H9 (cell line): ENCODE results near the gene MAST2. TPM values are rescaled to one million over a fixed set of nuclear protein-coding genes. Genes with fewer than 3 reads are reported as not detected.

Experiments used
- DNase-seq: peaks from one replicate; pipeline ENCODE4 v3.0.0-alpha.2; 2017
- H2AFZ ChIP-seq: one replicate; pipeline ENCODE4 v1.6.1; 2013; ENCODE audit warnings: mild to moderate bottlenecking, low read length, control low read depth, moderate library complexity
- H2AK5ac ChIP-seq: 2 replicates; pipeline ENCODE4 v1.6.1; 2013; ENCODE audit warnings: low read length, control low read depth, mixed read lengths; ENCODE audit not compliant: insufficient read length
- H2BK120ac ChIP-seq: one replicate; pipeline ENCODE4 v1.6.1; 2013; ENCODE audit warnings: low read depth, mild to moderate bottlenecking, low read length, control low read depth, inconsistent platforms; ENCODE audit not compliant: poor library complexity, severe bottlenecking
- H2BK12ac ChIP-seq: 2 replicates; pipeline ENCODE4 v1.6.1; 2013; ENCODE audit warnings: low read length, control low read depth, mixed read lengths, low read depth; ENCODE audit not compliant: insufficient read length
- H2BK15ac ChIP-seq: 2 replicates; pipeline ENCODE4 v1.6.1; 2013; ENCODE audit warnings: low read depth, low read length, control low read depth
- H2BK20ac ChIP-seq: one replicate; pipeline ENCODE4 v1.6.1; 2013; ENCODE audit warnings: low read depth, mild to moderate bottlenecking, low read length, control low read depth, inconsistent platforms; ENCODE audit not compliant: poor library complexity, severe bottlenecking
- H2BK5ac ChIP-seq: 2 replicates; pipeline ENCODE4 v1.6.1; 2013; ENCODE audit warnings: low read length, control low read depth, mixed read lengths; ENCODE audit not compliant: insufficient read length
- H3K14ac ChIP-seq: 2 replicates; pipeline ENCODE4 v1.6.1; 2013; ENCODE audit warnings: low read length, control low read depth; ENCODE audit not compliant: insufficient read depth
- H3K18ac ChIP-seq: 2 replicates; pipeline ENCODE4 v1.6.1; 2013; ENCODE audit warnings: low read depth, mild to moderate bottlenecking, mixed read lengths, low read length, control low read depth; ENCODE audit not compliant: insufficient read length
- H3K23ac ChIP-seq: 2 replicates; pipeline ENCODE4 v1.6.1; 2013; ENCODE audit warnings: low read length, control low read depth, mixed read lengths, low read depth; ENCODE audit not compliant: insufficient read length
- H3K23me2 ChIP-seq: 2 replicates; pipeline ENCODE4 v1.6.1; 2013; ENCODE audit warnings: low read depth, mild to moderate bottlenecking, mixed read lengths, low read length, control low read depth; ENCODE audit not compliant: insufficient read length, poor library complexity, severe bottlenecking
- H3K27ac ChIP-seq: 2 replicates; pipeline ENCODE4 v1.5.1; 2013; ENCODE audit warnings: low read length, control low read depth, mixed read lengths, low read depth; ENCODE audit not compliant: insufficient read length
- H3K27me3 ChIP-seq: 2 replicates; pipeline ENCODE4 v1.6.1; 2013; ENCODE audit warnings: low read length, control low read depth, inconsistent platforms; ENCODE audit not compliant: insufficient read depth
- H3K4ac ChIP-seq: 2 replicates; pipeline ENCODE4 v1.6.1; 2013; ENCODE audit warnings: low read depth, mild to moderate bottlenecking, control low read depth, inconsistent platforms, low read length, moderate library complexity
- H3K4me1 ChIP-seq: 2 replicates; pipeline ENCODE4 v1.6.1; 2013; ENCODE audit warnings: low read length, control low read depth, inconsistent platforms; ENCODE audit not compliant: insufficient read depth
- H3K4me2 ChIP-seq: 2 replicates; pipeline ENCODE4 v1.6.1; 2013; ENCODE audit warnings: low read length, control low read depth, mixed read lengths; ENCODE audit not compliant: insufficient read length, insufficient read depth
- H3K56ac ChIP-seq: 2 replicates; pipeline ENCODE4 v1.6.1; 2013; ENCODE audit warnings: low read depth, mild to moderate bottlenecking, mixed read lengths, low read length, control low read depth; ENCODE audit not compliant: insufficient read length
- H3K79me1 ChIP-seq: 2 replicates; pipeline ENCODE4 v1.6.1; 2013; ENCODE audit warnings: low read depth, mild to moderate bottlenecking, moderate library complexity, low read length, control low read depth, inconsistent platforms; ENCODE audit not compliant: insufficient read depth, poor library complexity, severe bottlenecking
- H3K79me2 ChIP-seq: 2 replicates; pipeline ENCODE4 v1.6.1; 2013; ENCODE audit warnings: low read length, control low read depth, inconsistent platforms; ENCODE audit not compliant: insufficient read depth
- H3K9ac ChIP-seq: 2 replicates; pipeline ENCODE4 v1.6.1; 2013; ENCODE audit warnings: low read length, control low read depth, mixed read lengths; ENCODE audit not compliant: insufficient read length; ENCODE audit errors: extremely low read depth
- H3K9me3 ChIP-seq: one replicate; pipeline ENCODE4 v1.6.1; 2013; ENCODE audit warnings: low read depth, low read length, inconsistent platforms; ENCODE audit not compliant: control insufficient read depth
- H3T11ph ChIP-seq: one replicate; pipeline ENCODE4 v1.6.1; 2013; ENCODE audit warnings: mild to moderate bottlenecking, low read length, control low read depth, inconsistent platforms
- H4K20me1 ChIP-seq: one replicate; pipeline ENCODE4 v1.6.1; 2013; ENCODE audit not compliant: control insufficient read depth, insufficient read length, insufficient read depth
- H4K5ac ChIP-seq: 2 replicates; pipeline ENCODE4 v1.6.1; 2013; ENCODE audit warnings: low read depth, mild to moderate bottlenecking, mixed read lengths, low read length, control low read depth; ENCODE audit not compliant: insufficient read length
- H4K8ac ChIP-seq: replicated peaks from 2 replicates; pipeline ENCODE4 v1.6.1; 2013; ENCODE audit warnings: low read length, control low read depth, mixed read lengths, low read depth; ENCODE audit not compliant: insufficient read length
- H4K91ac ChIP-seq: 2 replicates; pipeline ENCODE4 v1.6.1; 2013; ENCODE audit warnings: low read depth, mild to moderate bottlenecking, moderate library complexity, mixed read lengths, low read length, control low read depth; ENCODE audit not compliant: insufficient read length
- H3K27ac Mint-ChIP-seq, 3 experiments: 2 replicates in 2 of 3; 3 replicates in 1 of 3; pipeline ENCODE4 v1.8.0; 2020 to 2021; ENCODE audit warnings: mixed read lengths in 3 of 3, mild to moderate bottlenecking in 1 of 3, moderate library complexity in 1 of 3
- H3K27me3 Mint-ChIP-seq: 2 replicates; pipeline ENCODE4 v1.8.0; 2021; ENCODE audit warnings: low read depth, mild to moderate bottlenecking, moderate library complexity, mixed read lengths
- H3K36me3 Mint-ChIP-seq, 3 experiments: 2 replicates in 2 of 3; 3 replicates in 1 of 3; pipeline ENCODE4 v1.8.0; 2020 to 2021; ENCODE audit warnings: low read depth in 3 of 3, mixed read lengths in 3 of 3; ENCODE audit not compliant: insufficient read depth in 1 of 3
- H3K4me1 Mint-ChIP-seq, 2 experiments: 2 replicates each; pipeline ENCODE4 v1.8.0; 2020; ENCODE audit warnings: mixed read lengths in 2 of 2
- H3K4me3 Mint-ChIP-seq, 2 experiments: 2 replicates in 1 of 2; 3 replicates in 1 of 2; pipeline ENCODE4 v1.8.0; 2020 to 2021; ENCODE audit warnings: mild to moderate bottlenecking in 2 of 2, mixed read lengths in 2 of 2, moderate library complexity in 1 of 2
- H3K9me3 Mint-ChIP-seq, 2 experiments: 2 replicates in 1 of 2; 3 replicates in 1 of 2; pipeline ENCODE4 v1.8.0; 2020; ENCODE audit warnings: mild to moderate bottlenecking in 2 of 2, mixed read lengths in 2 of 2, moderate library complexity in 1 of 2
- WGBS: extraction: QIAGEN DNeasy Blood & Tissue Kit; methylation state at CpG from one replicate; pipeline ENCODE4 v1.1.7; 2013; ENCODE audit warnings: missing lambda C conversion rate, low lambda C conversion rate, mixed read lengths; ENCODE audit not compliant: insufficient read length; ENCODE audit errors: extremely low coverage; 5-methylcytosine and 5-hydroxymethylcytosine counted together
- total RNA-seq: library from RNA; stranded (reverse); gene quantifications from 2 replicates; pipeline ENCODE4 v1.2.1, GENCODE V29; 2021
- TF ChIP-seq, protein P1 (sequence below): fragments of 200-600 bp; sonication (generic); conservative IDR thresholded peaks from 3 replicates; pipeline ENCODE4 v1.8.0; 2021; ENCODE audit warnings: antibody characterized with exemption, mild to moderate bottlenecking

MAST2 gene
- total RNA-seq, 1 experiment from 2014 or later: 28.8 TPM

GRCh38 chr1:45775794-45776193, 27.6 kb upstream of the MAST2 start:
- no CpG with 5 or more reads among the region's 3 CpGs for WGBS
- H2BK15ac ChIP-seq: no peak overlapping the region
- TF ChIP-seq, protein P1, sequence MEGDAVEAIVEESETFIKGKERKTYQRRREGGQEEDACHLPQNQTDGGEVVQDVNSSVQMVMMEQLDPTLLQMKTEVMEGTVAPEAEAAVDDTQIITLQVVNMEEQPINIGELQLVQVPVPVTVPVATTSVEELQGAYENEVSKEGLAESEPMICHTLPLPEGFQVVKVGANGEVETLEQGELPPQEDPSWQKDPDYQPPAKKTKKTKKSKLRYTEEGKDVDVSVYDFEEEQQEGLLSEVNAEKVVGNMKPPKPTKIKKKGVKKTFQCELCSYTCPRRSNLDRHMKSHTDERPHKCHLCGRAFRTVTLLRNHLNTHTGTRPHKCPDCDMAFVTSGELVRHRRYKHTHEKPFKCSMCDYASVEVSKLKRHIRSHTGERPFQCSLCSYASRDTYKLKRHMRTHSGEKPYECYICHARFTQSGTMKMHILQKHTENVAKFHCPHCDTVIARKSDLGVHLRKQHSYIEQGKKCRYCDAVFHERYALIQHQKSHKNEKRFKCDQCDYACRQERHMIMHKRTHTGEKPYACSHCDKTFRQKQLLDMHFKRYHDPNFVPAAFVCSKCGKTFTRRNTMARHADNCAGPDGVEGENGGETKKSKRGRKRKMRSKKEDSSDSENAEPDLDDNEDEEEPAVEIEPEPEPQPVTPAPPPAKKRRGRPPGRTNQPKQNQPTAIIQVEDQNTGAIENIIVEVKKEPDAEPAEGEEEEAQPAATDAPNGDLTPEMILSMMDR: no peak
- no peaks in the 10 kb centered on the region for H3K23me2 ChIP-seq
- no peak overlapping the region for H4K91ac ChIP-seq
- no peak overlapping the region for H3K4me2 ChIP-seq
- DNase-seq: no peak
- no peak overlapping the region for H3K4me3 Mint-ChIP-seq
- H3K14ac ChIP-seq: no peak overlapping the region
- no peak overlapping the region for H3K23ac ChIP-seq
- H3K4me1 ChIP-seq: no peaks in the 10 kb centered on the region
- H4K20me1 ChIP-seq: no peaks in the 10 kb centered on the region
- no peak overlapping the region for H3K27ac Mint-ChIP-seq
- no peak overlapping the region for H3T11ph ChIP-seq
- H2BK5ac ChIP-seq: no peak overlapping the region
- H3K27ac ChIP-seq: no peak overlapping the region
- H3K9me3 Mint-ChIP-seq: no peaks in the 10 kb centered on the region
- H3K9me3 ChIP-seq: no peaks in the 10 kb centered on the region
- H4K5ac ChIP-seq: no peak overlapping the region
- no peak overlapping the region for H2BK120ac ChIP-seq
- no peak overlapping the region for H3K4ac ChIP-seq
- H2BK12ac ChIP-seq: no peak overlapping the region
- no peak overlapping the region for H2AFZ ChIP-seq
- H3K56ac ChIP-seq: no peak overlapping the region
- no peaks in the 10 kb centered on the region for H3K36me3 Mint-ChIP-seq
- no peaks in the 10 kb centered on the region for H3K79me2 ChIP-seq
- H3K4me1 Mint-ChIP-seq: no peaks in the 10 kb centered on the region
- no peak overlapping the region for H2BK20ac ChIP-seq
- H3K18ac ChIP-seq: no peak overlapping the region
- H3K9ac ChIP-seq: no peak overlapping the region
- H3K79me1 ChIP-seq: no peaks in the 10 kb centered on the region
- H2AK5ac ChIP-seq: no peak overlapping the region
- peaks cover 3% of the 10 kb centered on the region for H3K27me3 Mint-ChIP-seq
- no peaks in the 10 kb centered on the region for H3K27me3 ChIP-seq
- no peak overlapping the region for H4K8ac ChIP-seq
